ENCODE results near the gene COQ8A.

COQ8A gene

GRCh38 chr1:227002531-227003049 is 62.5 kb downstream of the COQ8A start:
- TF ChIP-seq, protein P1, sequence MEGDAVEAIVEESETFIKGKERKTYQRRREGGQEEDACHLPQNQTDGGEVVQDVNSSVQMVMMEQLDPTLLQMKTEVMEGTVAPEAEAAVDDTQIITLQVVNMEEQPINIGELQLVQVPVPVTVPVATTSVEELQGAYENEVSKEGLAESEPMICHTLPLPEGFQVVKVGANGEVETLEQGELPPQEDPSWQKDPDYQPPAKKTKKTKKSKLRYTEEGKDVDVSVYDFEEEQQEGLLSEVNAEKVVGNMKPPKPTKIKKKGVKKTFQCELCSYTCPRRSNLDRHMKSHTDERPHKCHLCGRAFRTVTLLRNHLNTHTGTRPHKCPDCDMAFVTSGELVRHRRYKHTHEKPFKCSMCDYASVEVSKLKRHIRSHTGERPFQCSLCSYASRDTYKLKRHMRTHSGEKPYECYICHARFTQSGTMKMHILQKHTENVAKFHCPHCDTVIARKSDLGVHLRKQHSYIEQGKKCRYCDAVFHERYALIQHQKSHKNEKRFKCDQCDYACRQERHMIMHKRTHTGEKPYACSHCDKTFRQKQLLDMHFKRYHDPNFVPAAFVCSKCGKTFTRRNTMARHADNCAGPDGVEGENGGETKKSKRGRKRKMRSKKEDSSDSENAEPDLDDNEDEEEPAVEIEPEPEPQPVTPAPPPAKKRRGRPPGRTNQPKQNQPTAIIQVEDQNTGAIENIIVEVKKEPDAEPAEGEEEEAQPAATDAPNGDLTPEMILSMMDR (IDR thresholded peaks at IDR 0.05; ENCODE audit: insufficient read depth, missing control alignments) = no peak
- FAIRE-seq = no peak
- no peak for DNase-seq (ENCODE audit: insufficient read length, low spot score)

DNA sequence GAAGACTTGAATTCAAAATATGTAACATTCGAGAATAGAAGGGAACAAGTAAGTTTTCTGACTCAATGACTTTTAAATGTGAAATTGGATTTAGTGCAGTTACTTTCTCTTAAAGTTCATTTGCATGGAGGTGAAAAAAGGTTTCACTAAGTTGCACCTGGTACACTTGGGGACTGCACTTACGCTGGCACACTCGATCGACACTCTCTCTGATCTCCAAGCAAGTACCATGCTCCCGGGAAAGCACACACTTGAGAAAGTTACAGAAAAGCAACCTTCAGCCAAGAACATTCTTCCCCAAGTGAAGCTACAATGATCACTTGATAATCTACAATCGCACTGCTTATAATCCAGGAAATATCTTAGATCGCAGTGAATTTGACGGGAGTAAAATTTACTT is 63.1 kb downstream of the COQ8A start:
- no peak for DNase-seq (ENCODE audit: insufficient read length, low spot score)
- TF ChIP-seq, protein P1 (IDR thresholded peaks at IDR 0.05; ENCODE audit: insufficient read depth, missing control alignments) = no peak
- peak; percentile 58 for FAIRE-seq

DNA sequence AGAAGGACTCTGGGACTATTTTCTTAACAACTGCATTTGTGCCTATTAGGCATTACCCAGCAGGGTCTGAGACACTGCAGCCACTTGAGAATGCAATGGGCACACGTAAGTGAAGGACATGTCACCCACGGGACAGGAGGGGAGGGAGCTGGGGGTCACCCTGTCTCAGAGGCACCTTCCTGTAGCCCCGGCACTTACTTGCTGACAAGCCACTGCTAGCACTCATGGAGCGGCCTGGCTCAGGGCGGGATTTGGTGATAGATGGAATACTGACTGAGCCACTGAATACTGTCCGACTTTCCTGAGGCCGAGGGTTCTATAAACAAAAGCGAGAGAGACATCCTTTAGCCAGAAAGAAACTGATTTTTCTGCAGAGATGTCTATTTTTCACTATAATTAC is 64.7 kb downstream of the COQ8A start:
- TF ChIP-seq, protein P1 (IDR thresholded peaks at IDR 0.05; ENCODE audit: insufficient read depth, missing control alignments) = no peak
- FAIRE-seq (no peak), DNase-seq (ENCODE audit: insufficient read length, low spot score) (no peak)

GRCh38 chr1:227006226-227006796 is 66.2 kb downstream of the COQ8A start:
- no peak for DNase-seq (ENCODE audit: insufficient read length, low spot score)
- no peak for FAIRE-seq
- TF ChIP-seq, protein P1 (IDR thresholded peaks at IDR 0.05; ENCODE audit: insufficient read depth, missing control alignments) = no peak

DNA sequence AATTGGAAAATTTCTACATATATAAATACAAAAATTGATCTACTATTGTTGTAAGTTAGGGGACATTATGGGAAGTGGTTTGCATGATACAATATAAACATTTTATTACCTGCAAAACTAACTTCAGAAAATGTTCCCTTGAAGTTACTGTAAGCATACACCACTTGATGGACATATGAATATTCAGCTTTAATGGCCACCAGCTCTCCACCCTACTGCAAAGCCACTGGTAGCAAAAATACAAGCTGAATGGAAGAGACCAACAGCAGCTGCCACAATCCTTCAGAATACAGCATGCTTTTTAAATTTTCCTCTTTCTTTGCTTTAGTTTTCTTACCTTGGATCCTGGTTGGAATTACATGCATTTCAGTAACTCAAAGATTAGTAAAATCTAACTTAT is 69.8 kb downstream of the COQ8A start:
- FAIRE-seq (no peak), DNase-seq (ENCODE audit: insufficient read length, low spot score) (no peak)
- TF ChIP-seq, protein P1 (IDR thresholded peaks at IDR 0.05; ENCODE audit: insufficient read depth, missing control alignments) = no peak

GRCh38 chr1:227010645-227011044 is 70.6 kb downstream of the COQ8A start:
- FAIRE-seq (no peak), DNase-seq (ENCODE audit: insufficient read length, low spot score) (no peak)
- TF ChIP-seq, protein P1 (IDR thresholded peaks at IDR 0.05; ENCODE audit: insufficient read depth, missing control alignments) = no peak

DNA sequence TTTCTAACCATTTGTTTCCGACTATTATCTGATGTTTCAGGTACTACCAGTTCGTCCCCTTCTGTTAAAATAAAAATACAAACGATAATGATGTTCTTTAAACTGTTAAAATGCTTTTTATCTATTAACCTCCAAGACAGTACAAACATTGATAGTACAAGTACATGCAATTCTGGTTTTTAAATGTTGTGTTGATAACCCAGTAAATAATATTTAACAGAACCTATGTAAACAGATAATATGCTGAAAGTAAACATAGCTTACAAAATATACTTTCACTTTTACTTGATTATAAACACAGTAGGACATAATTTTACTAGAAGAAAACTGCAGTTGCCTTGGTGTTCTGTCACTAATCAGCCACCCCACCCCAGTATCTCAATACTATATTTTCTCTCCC is 76.9 kb downstream of the COQ8A start:
- FAIRE-seq (no peak), DNase-seq (ENCODE audit: insufficient read length, low spot score) (no peak)
- TF ChIP-seq, protein P1 (IDR thresholded peaks at IDR 0.05; ENCODE audit: insufficient read depth, missing control alignments) = no peak

Measured in D721Med (cell line).